ENCODE measurements around the gene EXO1.

EXO1 gene

DNA sequence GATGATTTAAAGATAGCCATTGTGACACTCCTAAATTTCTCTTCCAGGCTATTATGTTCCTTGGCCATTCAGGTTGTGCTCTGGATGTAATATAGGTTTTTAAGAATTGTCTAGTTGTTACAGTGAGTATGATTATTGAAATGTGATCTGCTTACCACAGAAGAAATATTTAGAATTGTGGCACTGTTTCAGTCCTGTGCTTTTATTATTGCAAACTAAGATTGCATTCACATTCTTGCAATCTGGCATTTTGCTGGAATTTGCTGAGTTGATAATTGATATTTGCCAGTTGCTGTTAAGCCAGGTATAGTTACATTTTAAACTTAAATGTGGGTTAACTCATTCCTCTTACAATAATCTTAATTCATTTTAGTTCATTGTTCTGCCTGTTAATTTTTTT lies 22.3 kb downstream of the EXO1 start:
- Histone ChIP-seq H3K27me3 (ENCODE audit: low read length) (no peaks in the 10 kb centered on the region), H3F3A (ENCODE audit: insufficient read depth) (peaks cover 2% of the 10 kb centered on the region; the same call in 1 of the 2 replicates), H3K4me3 (ENCODE audit: insufficient read depth, low read length, poor library complexity, severe bottlenecking) (no peak overlapping the region), H3K4me2 (ENCODE audit: low read depth, low read length, poor library complexity, severe bottlenecking) (no peak overlapping the region), H3K79me2 (ENCODE audit: insufficient read depth, low read length) (no peaks in the 10 kb centered on the region), H3K27ac (ENCODE audit: low read depth, low read length) (no peak overlapping the region), H3K9ac (ENCODE audit: low read length) (no peak overlapping the region), H3K9me3 (ENCODE audit: insufficient read depth, low read length) (no peaks in the 10 kb centered on the region), H2AFZ (ENCODE audit: low read depth, low read length, severe bottlenecking) (no peak overlapping the region), H3K36me3 (ENCODE audit: low read length) (peaks cover 54% of the 10 kb centered on the region), H4K20me1 (ENCODE audit: low read depth, low read length) (peaks cover 10% of the 10 kb centered on the region; the same call in 1 of the 2 replicates), H3K9me2 (replicated peaks; ENCODE audit: insufficient read depth, low read length) (no peaks in the 10 kb centered on the region)
- TF ChIP-seq, protein P1, sequence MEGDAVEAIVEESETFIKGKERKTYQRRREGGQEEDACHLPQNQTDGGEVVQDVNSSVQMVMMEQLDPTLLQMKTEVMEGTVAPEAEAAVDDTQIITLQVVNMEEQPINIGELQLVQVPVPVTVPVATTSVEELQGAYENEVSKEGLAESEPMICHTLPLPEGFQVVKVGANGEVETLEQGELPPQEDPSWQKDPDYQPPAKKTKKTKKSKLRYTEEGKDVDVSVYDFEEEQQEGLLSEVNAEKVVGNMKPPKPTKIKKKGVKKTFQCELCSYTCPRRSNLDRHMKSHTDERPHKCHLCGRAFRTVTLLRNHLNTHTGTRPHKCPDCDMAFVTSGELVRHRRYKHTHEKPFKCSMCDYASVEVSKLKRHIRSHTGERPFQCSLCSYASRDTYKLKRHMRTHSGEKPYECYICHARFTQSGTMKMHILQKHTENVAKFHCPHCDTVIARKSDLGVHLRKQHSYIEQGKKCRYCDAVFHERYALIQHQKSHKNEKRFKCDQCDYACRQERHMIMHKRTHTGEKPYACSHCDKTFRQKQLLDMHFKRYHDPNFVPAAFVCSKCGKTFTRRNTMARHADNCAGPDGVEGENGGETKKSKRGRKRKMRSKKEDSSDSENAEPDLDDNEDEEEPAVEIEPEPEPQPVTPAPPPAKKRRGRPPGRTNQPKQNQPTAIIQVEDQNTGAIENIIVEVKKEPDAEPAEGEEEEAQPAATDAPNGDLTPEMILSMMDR (IDR thresholded peaks at IDR 0.05; ENCODE audit: insufficient read depth, low read length, poor library complexity, severe bottlenecking), result no peak
- TF ChIP-seq EZH2phosphoT487 (conservative IDR thresholded peaks at IDR 0.05; ENCODE audit: low read length), result no peak

- H4K20me1 ChIP-seq (ENCODE audit: low read depth, low read length), result peaks cover 10% of the 10 kb centered on the region; the same call in 1 of the 2 replicates
- peaks cover 48% of the 10 kb centered on the region for H3K36me3 ChIP-seq (ENCODE audit: low read length)
These were observed 22.9 kb downstream of the EXO1 start for GRCh38 chr1:241870746-241871430.

DNA sequence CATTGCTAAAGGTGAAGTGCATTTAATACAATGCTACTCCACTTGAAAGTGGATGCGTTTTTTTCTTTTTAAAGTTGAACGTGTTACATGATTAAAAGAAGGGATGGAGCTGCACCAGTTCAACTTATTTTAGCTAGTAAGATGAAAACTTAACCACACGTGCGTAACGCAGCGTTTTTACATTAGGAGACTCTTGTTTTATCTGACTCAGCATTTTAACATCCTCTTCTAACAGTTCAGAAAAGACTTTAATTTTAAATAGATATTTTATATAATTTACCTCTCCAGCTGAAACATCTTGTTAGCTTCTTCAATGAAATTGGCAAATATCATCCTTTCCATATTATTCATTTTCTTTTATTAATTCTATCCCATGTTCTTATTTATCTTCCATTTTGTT lies 33.4 kb downstream of the EXO1 start:
- no peaks in the 10 kb centered on the region for H3K27me3 ChIP-seq (ENCODE audit: low read length)
- no peak overlapping the region for H3K4me2 ChIP-seq (ENCODE audit: low read depth, low read length, poor library complexity, severe bottlenecking)
- no peak overlapping the region for H2AFZ ChIP-seq (ENCODE audit: low read depth, low read length, severe bottlenecking)
- peaks cover 62% of the 10 kb centered on the region for H3K36me3 ChIP-seq (ENCODE audit: low read length)
- no peak overlapping the region for H3K27ac ChIP-seq (ENCODE audit: low read depth, low read length)
- H3K9me3 ChIP-seq (ENCODE audit: insufficient read depth, low read length), result no peaks in the 10 kb centered on the region
- H3K4me3 ChIP-seq (ENCODE audit: insufficient read depth, low read length, poor library complexity, severe bottlenecking), result no peak overlapping the region
- no peak for TF ChIP-seq EZH2phosphoT487 (conservative IDR thresholded peaks at IDR 0.05; ENCODE audit: low read length)
- TF ChIP-seq, protein P1 (IDR thresholded peaks at IDR 0.05; ENCODE audit: insufficient read depth, low read length, poor library complexity, severe bottlenecking), result no peak
- no peaks in the 10 kb centered on the region for H4K20me1 ChIP-seq (ENCODE audit: low read depth, low read length)
- no peak overlapping the region for H3K9ac ChIP-seq (ENCODE audit: low read length)
- peaks cover 5% of the 10 kb centered on the region; the same call in 1 of the 2 replicates for H3F3A ChIP-seq (ENCODE audit: insufficient read depth)
- no peaks in the 10 kb centered on the region for H3K9me2 ChIP-seq (replicated peaks; ENCODE audit: insufficient read depth, low read length)
- H3K79me2 ChIP-seq (ENCODE audit: insufficient read depth, low read length), result peaks cover 10% of the 10 kb centered on the region; the same call in 1 of the 2 replicates

More at GRCh38 chr1:241870746-241871430, 22.9 kb downstream of the EXO1 start:
- Histone ChIP-seq H3K4me3 (ENCODE audit: insufficient read depth, low read length, poor library complexity, severe bottlenecking) (no peak overlapping the region), H3K9me3 (ENCODE audit: insufficient read depth, low read length) (no peaks in the 10 kb centered on the region), H3K27ac (ENCODE audit: low read depth, low read length) (no peak overlapping the region), H3F3A (ENCODE audit: insufficient read depth) (no peaks in the 10 kb centered on the region; the same call in 1 of the 2 replicates), H3K79me2 (ENCODE audit: insufficient read depth, low read length) (no peaks in the 10 kb centered on the region), H2AFZ (ENCODE audit: low read depth, low read length, severe bottlenecking) (no peak overlapping the region), H3K4me2 (ENCODE audit: low read depth, low read length, poor library complexity, severe bottlenecking) (no peak overlapping the region), H3K27me3 (ENCODE audit: low read length) (no peaks in the 10 kb centered on the region), H3K9me2 (replicated peaks; ENCODE audit: insufficient read depth, low read length) (no peaks in the 10 kb centered on the region), H3K9ac (ENCODE audit: low read length) (no peak overlapping the region)
- no peak for TF ChIP-seq EZH2phosphoT487 (conservative IDR thresholded peaks at IDR 0.05; ENCODE audit: low read length)
- TF ChIP-seq, protein P1 (IDR thresholded peaks at IDR 0.05; ENCODE audit: insufficient read depth, low read length, poor library complexity, severe bottlenecking), result no peak

Measured in SU-DHL-6 (cell line).